Testis (tissue), 3 donors: ENCODE results near the gene UMPS. TPM values are rescaled to one million over a fixed set of nuclear protein-coding genes. Genes with fewer than 3 reads are reported as not detected.
"Not testable (repeated sequence)": the region's sequence is repeated elsewhere in the genome, so short reads cannot be mapped to it uniquely, and the experiment has no call there.

Experiments
- DNase-seq: peaks from one replicate; pipeline ENCODE4 v3.0.0-alpha.2; 2019
- H3K27ac ChIP-seq, 2 donors: fragments of 200-600 bp; sonication (generic); one replicate each; pipeline ENCODE4 v1.5.1; 2019
- H3K27me3 ChIP-seq: fragments of 200-600 bp; sonication (generic); one replicate; pipeline ENCODE4 v1.5.1; 2019
- H3K36me3 ChIP-seq: fragments of 200-600 bp; sonication (generic); one replicate; pipeline ENCODE4 v1.5.1; 2017; ENCODE audit warnings: low read depth; ENCODE audit errors: missing control alignments
- H3K4me1 ChIP-seq: fragments of 200-600 bp; sonication (generic); one replicate; pipeline ENCODE4 v1.5.1; 2019
- H3K4me3 ChIP-seq, 2 donors: fragments of 200-600 bp; sonication (generic); one replicate each; pipeline ENCODE4 v1.5.1; 2017 to 2019
- H3K9me3 ChIP-seq: fragments of 200-600 bp; sonication (generic); one replicate; pipeline ENCODE4 v1.5.1; 2017
- CTCF ChIP-seq, 3 experiments: fragments of 450-650 bp in 2 of 3; fragments of 200-600 bp in 1 of 3; sonication (generic) in 1 of 3; IDR thresholded peaks; one replicate each; pipeline ENCODE4 v1.5.1; 2016 to 2019; ENCODE audit warnings: antibody characterized with exemption in 3 of 3, mild to moderate bottlenecking in 2 of 3, moderate library complexity in 1 of 3
- POLR2A ChIP-seq: fragments of 450-650 bp; IDR thresholded peaks from one replicate; pipeline ENCODE4 v1.6.1; 2017; ENCODE audit warnings: antibody characterized with exemption, mild to moderate bottlenecking, moderate library complexity
- WGBS, 2 donors: methylation state at CpG; one replicate each; pipeline ENCODE4 v1.1.5; 2018; 5-methylcytosine and 5-hydroxymethylcytosine counted together
- intact Hi-C: fragments of 100-400 bp; cut with DNase I; formaldehyde crosslinking; loops from one replicate; pipeline ENCODE4 v1.15.1; 2023; ENCODE audit warnings: low total_unique reads
- polyA plus RNA-seq: library from polyadenylated mRNA; stranded (reverse); fragments of 350-450 nt; fragmentation: Illumina TruSeq; extraction: RNeasy Lipid Tissue Mini Kit (QIAGEN cat#74804); gene quantifications from one replicate; pipeline ENCODE4 v1.2.3, GENCODE V29; 2014; ENCODE audit warnings: low read depth, low replicate concordance; ENCODE audit not compliant: insufficient read depth
- total RNA-seq, 2 donors: library from RNA; depleted of rRNA; stranded (reverse); fragments of >200 nt; gene quantifications; one replicate each; pipeline ENCODE4 v1.2.3, GENCODE V29; 2016

UMPS gene
- total and polyA plus RNA-seq, 3 donors from 2014 or later: 20.0 to 26.8 (median 24.6) TPM

- 92 to 98% methylated on average over 6 of the region's 6 CpGs for WGBS, 2 donors
- DNase-seq: no peak
These were observed 15.5 kb downstream of the UMPS start for GRCh38 chr3:124745756-124746155.

GRCh38 chr3:124747111-124747981 is 17.1 kb downstream of the UMPS start:
- TF ChIP-seq CTCF (IDR thresholded peaks at IDR 0.05) (no peak), POLR2A (no peak)
- Histone ChIP-seq H3K9me3 (no peaks in the 10 kb centered on the region), H3K27me3 (no peaks in the 10 kb centered on the region), H3K27ac (no peak overlapping the region), H3K36me3 (no peaks in the 10 kb centered on the region), H3K4me3 (no peak overlapping the region), H3K4me1 (no peaks in the 10 kb centered on the region)
- WGBS, 2 donors: 87 to 90% methylated on average over 10 to 14 of the region's 14 CpGs
- DNase-seq: no peak
- intact Hi-C loops: no loop called here

More at GRCh38 chr3:124745756-124746155, 15.5 kb downstream of the UMPS start:
- Histone ChIP-seq H3K27ac (no peak overlapping the region), H3K4me3 (no peak overlapping the region), H3K4me1 (peaks cover 3% of the 10 kb centered on the region), H3K36me3 (no peaks in the 10 kb centered on the region), H3K9me3 (no peaks in the 10 kb centered on the region), H3K27me3 (no peaks in the 10 kb centered on the region)
- TF ChIP-seq POLR2A (no peak), CTCF (IDR thresholded peaks at IDR 0.05) (no peak)
- intact Hi-C loops: no loop called here

- intact Hi-C loops: no loop called here
- Histone ChIP-seq H3K27me3 (no peaks in the 10 kb centered on the region), H3K4me3 (no peak overlapping the region), H3K4me1 (no peaks in the 10 kb centered on the region), H3K36me3 (no peaks in the 10 kb centered on the region), H3K27ac (no peak overlapping the region), H3K9me3 (no peaks in the 10 kb centered on the region)
- TF ChIP-seq CTCF (IDR thresholded peaks at IDR 0.05) (no peak), POLR2A (no peak)
- WGBS, 2 donors: 75 to 81% methylated on average over 5 to 8 of the region's 8 CpGs
- DNase-seq: no peak
These were observed 18.4 kb downstream of the UMPS start for GRCh38 chr3:124748560-124749198.

- H3K9me3 ChIP-seq, intact Hi-C loops, DNase-seq, H3K4me3 ChIP-seq, H3K27ac ChIP-seq, H3K4me1 ChIP-seq, H3K27me3 ChIP-seq, H3K36me3 ChIP-seq: not testable (repeated sequence)
- WGBS, 2 donors: 83 to 86% methylated on average over 7 to 12 of the region's 27 CpGs
These were observed 19.6 kb downstream of the UMPS start for GRCh38 chr3:124749877-124750276.

GRCh38 chr3:124751501-124751900 is 21.2 kb downstream of the UMPS start:
- intact Hi-C loops: no loop called here
- no peak overlapping the region for H3K27ac ChIP-seq
- no peaks in the 10 kb centered on the region for H3K4me1 ChIP-seq
- no peak for DNase-seq
- WGBS, 2 donors: 69 to 75% methylated on average over 5 of the region's 5 CpGs
- H3K4me3 ChIP-seq: no peak overlapping the region
- H3K36me3 ChIP-seq: no peaks in the 10 kb centered on the region
- no peaks in the 10 kb centered on the region for H3K27me3 ChIP-seq
- no peaks in the 10 kb centered on the region for H3K9me3 ChIP-seq
- no peak for TF ChIP-seq POLR2A
- no peak for TF ChIP-seq CTCF (IDR thresholded peaks at IDR 0.05)
